ENCODE results near the gene TMEM256.

Gene TMEM256

DNA sequence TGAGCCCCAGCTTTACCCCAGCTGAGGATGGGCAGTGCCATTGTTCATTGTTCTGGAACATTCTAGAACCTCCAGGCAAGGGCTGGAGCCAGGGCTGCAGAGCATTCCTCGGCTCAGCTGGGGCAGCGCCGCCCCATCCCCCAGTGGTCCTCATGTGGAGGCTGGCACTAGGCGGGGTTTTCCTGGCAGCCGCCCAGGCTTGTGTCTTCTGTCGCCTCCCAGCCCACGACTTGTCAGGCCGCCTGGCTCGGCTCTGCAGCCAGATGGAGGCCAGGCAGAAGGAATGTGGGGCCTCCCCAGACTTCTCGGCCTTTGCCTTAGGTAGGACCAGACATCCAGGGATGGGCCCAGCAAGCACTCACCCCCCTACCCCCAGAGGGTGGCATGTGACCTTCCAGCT, 48.8 kb downstream of the TMEM256 start, which contains the start of gene TMEM95:
Gene TMEM95 (plus strand): TSS at position 104 of the 400 bp plus-strand sequence. CDS start 49 bp downstream, at position 153.
- no peak within 1 kb of the TSS for H3K4me3 ChIP-seq (replicated peaks; ENCODE audit: low read depth, low read length)

DNA sequence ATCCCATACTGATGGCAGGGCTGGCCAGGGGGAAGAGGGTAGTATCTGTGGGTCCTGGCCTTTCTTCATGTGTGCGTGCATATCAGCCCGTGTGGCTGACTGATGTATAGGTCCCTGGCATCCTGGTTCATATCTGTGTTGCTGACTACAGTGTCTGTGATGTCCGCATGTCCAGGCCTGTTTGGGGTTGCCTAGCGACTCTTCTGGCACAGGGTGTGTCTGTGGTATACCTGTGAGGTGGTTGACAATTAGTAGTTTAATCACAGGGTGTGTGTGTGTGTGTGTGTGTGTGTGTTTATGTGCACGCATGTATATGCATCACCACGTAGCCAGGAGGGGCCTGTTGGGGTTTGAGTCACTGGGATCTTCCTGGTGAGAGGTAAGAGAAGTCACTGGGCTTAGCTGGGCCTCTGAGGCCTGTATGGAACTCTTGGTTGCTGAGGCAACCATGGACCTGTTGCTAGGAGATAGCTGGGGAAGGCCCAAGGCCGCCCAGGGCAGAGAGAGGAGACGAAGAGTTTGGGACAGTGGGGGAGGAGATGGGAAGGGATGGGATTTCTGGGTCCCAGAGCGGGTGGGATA, 49.5 kb downstream of the TMEM256 start:
- TF ChIP-seq, protein P1, sequence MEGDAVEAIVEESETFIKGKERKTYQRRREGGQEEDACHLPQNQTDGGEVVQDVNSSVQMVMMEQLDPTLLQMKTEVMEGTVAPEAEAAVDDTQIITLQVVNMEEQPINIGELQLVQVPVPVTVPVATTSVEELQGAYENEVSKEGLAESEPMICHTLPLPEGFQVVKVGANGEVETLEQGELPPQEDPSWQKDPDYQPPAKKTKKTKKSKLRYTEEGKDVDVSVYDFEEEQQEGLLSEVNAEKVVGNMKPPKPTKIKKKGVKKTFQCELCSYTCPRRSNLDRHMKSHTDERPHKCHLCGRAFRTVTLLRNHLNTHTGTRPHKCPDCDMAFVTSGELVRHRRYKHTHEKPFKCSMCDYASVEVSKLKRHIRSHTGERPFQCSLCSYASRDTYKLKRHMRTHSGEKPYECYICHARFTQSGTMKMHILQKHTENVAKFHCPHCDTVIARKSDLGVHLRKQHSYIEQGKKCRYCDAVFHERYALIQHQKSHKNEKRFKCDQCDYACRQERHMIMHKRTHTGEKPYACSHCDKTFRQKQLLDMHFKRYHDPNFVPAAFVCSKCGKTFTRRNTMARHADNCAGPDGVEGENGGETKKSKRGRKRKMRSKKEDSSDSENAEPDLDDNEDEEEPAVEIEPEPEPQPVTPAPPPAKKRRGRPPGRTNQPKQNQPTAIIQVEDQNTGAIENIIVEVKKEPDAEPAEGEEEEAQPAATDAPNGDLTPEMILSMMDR (IDR thresholded peaks at IDR 0.05; ENCODE audit: insufficient read depth, low read length, poor library complexity, severe bottlenecking), result no peak
- no peak for DNase-seq (ENCODE audit: extremely low read depth, insufficient read length)
- no peak overlapping the region for H3K4me3 ChIP-seq (replicated peaks; ENCODE audit: low read depth, low read length)
- no peaks in the 10 kb centered on the region for H3K27me3 ChIP-seq (replicated peaks; ENCODE audit: control insufficient read depth, insufficient read depth, low read length)
- H3K36me3 ChIP-seq (ENCODE audit: control insufficient read depth, insufficient read depth, low read length), result no peaks in the 10 kb centered on the region; the same call in 1 of the 2 replicates

More for the DNA sequence above, 48.8 kb downstream of the TMEM256 start, which contains the start of gene TMEM95:
- no peak for DNase-seq (ENCODE audit: extremely low read depth, insufficient read length)
- Histone ChIP-seq H3K36me3 (ENCODE audit: control insufficient read depth, insufficient read depth, low read length) (no peaks in the 10 kb centered on the region), H3K27me3 (replicated peaks; ENCODE audit: control insufficient read depth, insufficient read depth, low read length) (no peaks in the 10 kb centered on the region)
- TF ChIP-seq, protein P1 (IDR thresholded peaks at IDR 0.05; ENCODE audit: insufficient read depth, low read length, poor library complexity, severe bottlenecking), result no peak

Measured in GM06990 (cell line).